AG04449 (cell line): ENCODE data around the gene CACNA2D4.

ENCODE experiments used
- CTCF ChIA-PET: fragments of 350-600 bp; formaldehyde crosslinking; extraction: SDS; loops from one replicate; lab custom pipeline; 2021; ENCODE audit warnings: antibody characterized with exemption; lab: Yijun Ruan, JAX
- POLR2A ChIA-PET: fragments of 400-600, 350-600 bp; formaldehyde crosslinking; extraction: SDS; loops from one replicate; lab custom pipeline; 2020; ENCODE audit warnings: antibody characterized with exemption, inconsistent platforms; lab: Yijun Ruan, JAX
- DNase-seq: peaks from one replicate; pipeline ENCODE4 v3.0.0-alpha.2; 2010; ENCODE audit warnings: low read depth, low spot score
- H3K4me3 ChIP-seq: 2 replicates; pipeline ENCODE4 v1.5.1; 2011; ENCODE audit warnings: low read depth, mild to moderate bottlenecking, control low read depth, low read length
- TF ChIP-seq, protein P1 (sequence below): IDR thresholded peaks from one replicate; pipeline ENCODE4 v1.5.1; 2011; ENCODE audit warnings: mild to moderate bottlenecking, moderate library complexity, low read length, control low read depth, inconsistent platforms; ENCODE audit not compliant: insufficient read depth; ENCODE audit errors: missing control alignments

The CACNA2D4 gene

DNA sequence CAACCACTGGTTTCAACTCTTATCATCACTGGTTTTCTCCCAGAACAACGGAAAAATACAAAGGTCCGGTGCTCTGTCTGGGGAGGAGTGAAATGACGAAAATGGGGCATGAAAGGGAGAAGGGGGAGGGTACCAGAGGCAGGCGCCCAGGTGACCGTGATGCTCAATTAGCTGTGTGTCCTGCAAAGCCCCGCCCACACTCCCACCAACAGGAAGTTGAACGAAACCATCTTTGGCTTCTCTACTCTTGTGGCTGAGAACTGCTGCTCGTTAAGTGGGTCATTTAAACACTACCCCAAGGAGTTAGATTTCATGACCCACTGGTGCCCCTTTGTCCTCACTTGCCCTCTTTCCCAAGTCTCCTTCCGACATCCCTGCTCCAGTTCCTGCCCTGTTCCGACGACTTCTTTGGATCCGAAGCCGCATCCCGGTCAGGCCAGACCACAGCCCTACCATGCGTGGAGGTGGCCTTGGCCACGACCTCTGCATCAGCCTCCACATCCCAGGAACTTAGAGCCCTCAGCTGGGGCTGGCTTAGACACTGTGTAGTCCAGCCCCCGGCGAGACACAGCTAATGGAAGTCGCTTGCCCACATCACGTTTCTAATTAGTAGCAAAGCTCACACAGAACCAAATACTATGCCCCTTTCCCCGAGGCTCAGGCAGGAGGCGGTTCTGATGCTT is 109.5 kb downstream of the CACNA2D4 start:
- H3K4me3 ChIP-seq = no peak overlapping the region
- CTCF ChIA-PET = interaction anchor here (12.2 kb wide), 1 partner anchor 132 kb away, joined by 156 read pairs; no protein-coding TSS in a partner anchor
- POLR2A ChIA-PET = no interaction called here
- TF ChIP-seq, protein P1, sequence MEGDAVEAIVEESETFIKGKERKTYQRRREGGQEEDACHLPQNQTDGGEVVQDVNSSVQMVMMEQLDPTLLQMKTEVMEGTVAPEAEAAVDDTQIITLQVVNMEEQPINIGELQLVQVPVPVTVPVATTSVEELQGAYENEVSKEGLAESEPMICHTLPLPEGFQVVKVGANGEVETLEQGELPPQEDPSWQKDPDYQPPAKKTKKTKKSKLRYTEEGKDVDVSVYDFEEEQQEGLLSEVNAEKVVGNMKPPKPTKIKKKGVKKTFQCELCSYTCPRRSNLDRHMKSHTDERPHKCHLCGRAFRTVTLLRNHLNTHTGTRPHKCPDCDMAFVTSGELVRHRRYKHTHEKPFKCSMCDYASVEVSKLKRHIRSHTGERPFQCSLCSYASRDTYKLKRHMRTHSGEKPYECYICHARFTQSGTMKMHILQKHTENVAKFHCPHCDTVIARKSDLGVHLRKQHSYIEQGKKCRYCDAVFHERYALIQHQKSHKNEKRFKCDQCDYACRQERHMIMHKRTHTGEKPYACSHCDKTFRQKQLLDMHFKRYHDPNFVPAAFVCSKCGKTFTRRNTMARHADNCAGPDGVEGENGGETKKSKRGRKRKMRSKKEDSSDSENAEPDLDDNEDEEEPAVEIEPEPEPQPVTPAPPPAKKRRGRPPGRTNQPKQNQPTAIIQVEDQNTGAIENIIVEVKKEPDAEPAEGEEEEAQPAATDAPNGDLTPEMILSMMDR = no peak
- DNase-seq = no peak

DNA sequence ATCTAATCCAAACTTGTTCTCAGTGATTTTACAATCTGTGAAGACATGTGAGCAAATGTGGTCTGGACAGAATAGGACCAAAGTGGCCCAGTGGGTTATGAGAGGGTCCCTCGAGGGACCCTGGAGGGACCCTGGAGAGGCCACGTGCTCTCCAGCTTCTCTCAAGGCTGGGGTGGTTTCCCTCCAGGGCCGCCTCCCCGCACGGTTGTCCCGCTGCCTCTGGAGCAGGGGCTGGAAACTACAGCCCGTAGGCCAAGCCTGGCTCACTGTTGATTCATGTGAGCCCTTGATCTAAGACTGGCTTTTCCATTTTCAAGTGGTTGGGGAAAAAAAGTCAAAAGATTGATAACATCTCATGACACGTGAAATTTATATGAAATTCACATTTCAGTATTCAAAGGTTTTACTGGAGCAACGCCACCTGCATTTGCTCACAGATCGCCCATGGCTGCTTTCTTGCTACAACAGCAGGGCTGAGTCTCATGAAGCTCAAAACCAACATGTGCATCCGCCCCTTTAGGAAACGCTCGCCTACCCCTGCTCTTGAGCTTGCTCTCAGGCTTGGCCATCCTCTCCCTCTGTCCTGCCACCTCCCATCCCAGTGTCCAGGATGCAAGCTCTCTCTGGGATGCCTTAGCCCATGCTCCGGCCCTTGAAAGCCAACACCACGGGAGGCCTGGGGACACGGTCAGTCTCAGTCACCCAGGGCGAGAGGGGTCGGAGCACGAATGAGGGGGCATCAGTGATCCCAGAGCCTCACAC is 110.2 kb downstream of the CACNA2D4 start:
- ChIA-PET POLR2A (no interaction called here), CTCF (interaction anchor here (12.2 kb wide), 1 partner anchor 132 kb away, joined by 156 read pairs; no protein-coding TSS in a partner anchor)
- DNase-seq = no peak
- no peak overlapping the region for H3K4me3 ChIP-seq
- TF ChIP-seq, protein P1 = no peak

DNA sequence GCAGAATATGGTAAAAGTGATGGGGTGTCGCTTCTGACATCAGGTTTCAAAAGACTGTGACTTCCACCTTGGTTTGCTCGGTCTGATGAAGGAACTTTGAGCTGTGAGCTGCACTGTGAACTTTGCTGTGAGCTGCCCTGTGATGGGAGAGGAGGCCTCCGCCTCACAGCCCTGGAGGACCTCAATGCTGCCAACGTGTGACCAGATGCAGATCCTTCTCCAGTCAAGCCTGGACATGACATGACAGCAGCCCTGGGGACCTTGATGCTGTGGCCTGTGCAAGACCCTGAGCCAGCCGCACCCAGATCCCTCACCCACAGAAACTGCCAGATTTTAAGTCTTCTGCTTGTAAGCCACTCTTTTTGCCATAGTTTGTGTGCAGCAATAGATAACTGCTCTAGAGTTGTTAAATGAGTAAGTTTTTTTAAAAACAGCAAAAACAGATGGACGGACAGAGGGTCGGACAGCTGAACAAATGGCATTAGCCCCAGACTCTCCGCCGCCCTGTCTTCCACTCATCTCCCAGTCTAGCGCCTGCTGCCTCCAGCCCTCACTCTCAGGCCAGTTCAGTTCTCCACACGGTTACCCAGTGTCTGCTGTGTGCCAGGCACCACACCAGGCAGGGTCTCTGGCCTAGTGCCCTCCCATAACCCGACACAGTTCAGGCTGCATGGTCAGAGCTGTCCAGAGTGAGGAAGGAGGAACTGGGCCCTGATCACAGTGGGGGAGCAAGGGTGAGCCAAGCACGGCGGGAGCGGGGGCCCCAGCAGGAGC is 111.2 kb downstream of the CACNA2D4 start:
- no peak overlapping the region for H3K4me3 ChIP-seq
- DNase-seq = no peak
- TF ChIP-seq, protein P1 = no peak
- ChIA-PET POLR2A (no interaction called here), CTCF (interaction anchor here (1.9 to 12.2 kb wide), 2 partner anchors 12 to 133 kb away, joined by 6 to 156 read pairs; no protein-coding TSS in a partner anchor)

GRCh38 chr12:1806301-1807086 is 112.0 kb downstream of the CACNA2D4 start:
- ChIA-PET CTCF (interaction anchor here (1.9 to 12.2 kb wide), 2 partner anchors 12 to 134 kb away, joined by 6 to 156 read pairs; no protein-coding TSS in a partner anchor), POLR2A (no interaction called here)
- no peak overlapping the region for H3K4me3 ChIP-seq
- no peak for DNase-seq
- TF ChIP-seq, protein P1 = no peak

DNA sequence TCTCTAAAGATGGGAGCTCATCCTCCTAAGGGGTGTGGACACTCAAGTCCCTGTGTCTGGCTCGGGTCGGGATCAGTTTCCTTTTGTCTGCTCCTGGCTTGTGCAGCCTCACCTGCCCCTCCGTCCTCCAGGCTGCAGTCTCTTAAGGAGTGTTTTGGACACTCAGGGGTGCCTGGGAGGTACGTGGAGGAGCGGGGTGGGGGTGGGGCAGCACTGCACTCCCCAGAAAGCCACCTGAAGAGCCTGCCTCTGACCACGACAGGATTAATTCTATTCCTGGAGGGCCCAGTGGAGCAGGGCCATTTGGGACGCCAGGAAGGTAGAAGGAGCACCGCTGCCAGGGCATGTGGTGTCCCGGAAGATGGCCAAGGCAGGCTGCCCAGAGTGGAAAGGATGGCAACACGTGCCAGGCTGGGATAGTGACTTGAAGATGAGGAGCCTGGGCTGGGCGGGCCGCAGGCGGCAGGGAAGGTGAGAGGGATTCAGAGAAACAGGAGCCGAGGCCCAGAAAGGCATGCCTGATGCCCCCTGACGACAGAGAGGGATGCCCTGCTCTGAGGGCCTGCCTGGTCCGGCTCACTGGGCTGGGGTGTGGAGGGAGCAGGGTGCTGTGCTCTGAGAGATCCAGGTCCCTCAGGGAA is 112.9 kb downstream of the CACNA2D4 start:
- TF ChIP-seq, protein P1 = no peak
- ChIA-PET POLR2A (no interaction called here), CTCF (interaction anchor here (1.9 to 12.2 kb wide), 2 partner anchors 11 to 135 kb away, joined by 6 to 156 read pairs; no protein-coding TSS in a partner anchor)
- H3K4me3 ChIP-seq = no peak overlapping the region
- DNase-seq = no peak
